ENCODE measurements around the gene NME9.

NME9 gene

GRCh38 chr3:138365253-138365555 lies 35.6 kb upstream of the NME9 start:
- TF ChIP-seq CTCF (IDR thresholded peaks at IDR 0.05; ENCODE audit: unreplicated experiment in 3 of 3), result no peak
- H3K27me3 Mint-ChIP-seq (ENCODE audit: low read depth), result no peaks in the 10 kb centered on the region
- H3K36me3 Mint-ChIP-seq (ENCODE audit: low read depth), result peaks cover 4% of the 10 kb centered on the region
- no peaks in the 10 kb centered on the region for H3K9me3 Mint-ChIP-seq
- H3K4me1 Mint-ChIP-seq, result peaks cover 53% of the 10 kb centered on the region
- no peak overlapping the region for H3K27ac Mint-ChIP-seq
- H3K4me3 Mint-ChIP-seq, result no peak overlapping the region

GRCh38 chr3:138364356-138365252 lies 35.0 kb upstream of the NME9 start:
- TF ChIP-seq CTCF (IDR thresholded peaks at IDR 0.05; ENCODE audit: unreplicated experiment in 3 of 3), result no peak
- H3K27me3 Mint-ChIP-seq (ENCODE audit: low read depth), result no peaks in the 10 kb centered on the region
- H3K9me3 Mint-ChIP-seq, result no peaks in the 10 kb centered on the region
- H3K27ac Mint-ChIP-seq, result peak overlapping the region in 1 of 3 experiments; percentile 50
- no peak overlapping the region for H3K4me3 Mint-ChIP-seq
- H3K4me1 Mint-ChIP-seq, result peaks cover 59% of the 10 kb centered on the region
- peaks cover 4% of the 10 kb centered on the region for H3K36me3 Mint-ChIP-seq (ENCODE audit: low read depth)

- H3K4me1 Mint-ChIP-seq, result peaks cover 65% of the 10 kb centered on the region
- H3K9me3 Mint-ChIP-seq, result no peaks in the 10 kb centered on the region
- no peaks in the 10 kb centered on the region for H3K27me3 Mint-ChIP-seq (ENCODE audit: low read depth)
- H3K27ac Mint-ChIP-seq, result peak overlapping the region; percentile 65 to 89 (median 69)
- TF ChIP-seq CTCF (IDR thresholded peaks at IDR 0.05; ENCODE audit: unreplicated experiment in 3 of 3), result no peak
- peaks cover 4% of the 10 kb centered on the region for H3K36me3 Mint-ChIP-seq (ENCODE audit: low read depth)
- no peak overlapping the region for H3K4me3 Mint-ChIP-seq
These were observed 33.7 kb upstream of the NME9 start for GRCh38 chr3:138363322-138363721.

- Mint-ChIP-seq H3K27me3 (ENCODE audit: low read depth) (no peaks in the 10 kb centered on the region), H3K4me3 (no peak overlapping the region), H3K27ac (peak overlapping the region; percentile 65 to 89 (median 69)), H3K9me3 (no peaks in the 10 kb centered on the region), H3K36me3 (ENCODE audit: low read depth) (peaks cover 4% of the 10 kb centered on the region), H3K4me1 (peaks cover 65% of the 10 kb centered on the region)
- TF ChIP-seq CTCF (IDR thresholded peaks at IDR 0.05; ENCODE audit: unreplicated experiment in 3 of 3), result no peak
These were observed 32.9 kb upstream of the NME9 start for GRCh38 chr3:138362538-138362937.

- Mint-ChIP-seq H3K4me3 (no peak overlapping the region), H3K9me3 (no peaks in the 10 kb centered on the region), H3K4me1 (peaks cover 71% of the 10 kb centered on the region), H3K27me3 (ENCODE audit: low read depth) (no peaks in the 10 kb centered on the region), H3K36me3 (ENCODE audit: low read depth) (peaks cover 7% of the 10 kb centered on the region), H3K27ac (peak overlapping the region; percentile 57 to 89 (median 65))
- TF ChIP-seq CTCF (IDR thresholded peaks at IDR 0.05; ENCODE audit: unreplicated experiment in 3 of 3), result no peak
These were observed 31.9 kb upstream of the NME9 start for GRCh38 chr3:138361561-138361971.

All from nephron (organoid).